Tibial nerve (tissue), 4 donors: ENCODE data around the gene CDKN1B. TPM values are rescaled to one million over a fixed set of nuclear protein-coding genes. Genes with fewer than 3 reads are reported as not detected.

Experiments
- DNase-seq, 2 donors: peaks; one replicate each; pipeline ENCODE4 v3.0.0-alpha.2; 2019; ENCODE audit warnings: low spot score in 2 of 2
- H3K27ac ChIP-seq, 4 donors: fragments of 200-600 bp; sonication (generic) in 3 of 4; one replicate each; pipeline ENCODE4 v1.5.1; 2017 to 2019; ENCODE audit warnings: mild to moderate bottlenecking in 1 of 4
- H3K27me3 ChIP-seq, 2 donors: fragments of 200-600 bp; sonication (generic) in 1 of 2; one replicate each; pipeline versions ENCODE4 v1.5.1 to v1.6.0; 2017 to 2019
- H3K36me3 ChIP-seq, 3 donors: fragments of 200-600 bp; sonication (generic); one replicate each; pipeline ENCODE4 v1.5.1; 2018 to 2019
- H3K4me1 ChIP-seq, 4 donors: fragments of 200-600 bp; sonication (generic) in 3 of 4; one replicate each; pipeline ENCODE4 v1.5.1; 2017 to 2019
- H3K4me3 ChIP-seq, 4 donors: fragments of 200-600 bp; sonication (generic) in 3 of 4; one replicate each; pipeline ENCODE4 v1.5.1; 2017 to 2019; ENCODE audit warnings: mild to moderate bottlenecking in 1 of 4, moderate library complexity in 1 of 4
- H3K9me3 ChIP-seq, 4 donors: fragments of 200-600 bp; sonication (generic) in 3 of 4; one replicate each; pipeline ENCODE4 v1.5.1; 2017 to 2019
- EP300 ChIP-seq, 2 donors: sonication (generic); formaldehyde crosslinking; IDR thresholded peaks; one replicate each; pipeline ENCODE4 v1.6.1; 2017; ENCODE audit warnings: antibody characterized with exemption in 2 of 2, mild to moderate bottlenecking in 1 of 2
- POLR2A ChIP-seq, 2 donors: fragments of 450-650 bp; IDR thresholded peaks; one replicate each; pipeline ENCODE4 v1.6.1; 2017; ENCODE audit warnings: antibody characterized with exemption in 2 of 2, mild to moderate bottlenecking in 2 of 2, moderate library complexity in 2 of 2
- WGBS, 2 donors: methylation state at CpG; one replicate each; pipeline ENCODE4 v1.1.5; 2018; 5-methylcytosine and 5-hydroxymethylcytosine counted together
- total RNA-seq, 4 donors: library from RNA; depleted of rRNA; stranded (reverse); fragments of >200 nt; gene quantifications; one replicate each; pipeline ENCODE4 v1.1.0, GENCODE V29; 2016
- TF ChIP-seq, protein P1 (sequence below), 5 experiments: fragments of 200-600 bp in 3 of 5; fragments of 450-650 bp in 2 of 5; sonication (generic) in 3 of 5; IDR thresholded peaks; one replicate each; pipeline ENCODE4 v1.5.1; 2016 to 2019; ENCODE audit warnings: antibody characterized with exemption in 5 of 5, mild to moderate bottlenecking in 3 of 5, moderate library complexity in 2 of 5

Gene CDKN1B
- total RNA-seq, 4 donors from 2014 or later: 77.4 to 142 (median 114) TPM

DNA sequence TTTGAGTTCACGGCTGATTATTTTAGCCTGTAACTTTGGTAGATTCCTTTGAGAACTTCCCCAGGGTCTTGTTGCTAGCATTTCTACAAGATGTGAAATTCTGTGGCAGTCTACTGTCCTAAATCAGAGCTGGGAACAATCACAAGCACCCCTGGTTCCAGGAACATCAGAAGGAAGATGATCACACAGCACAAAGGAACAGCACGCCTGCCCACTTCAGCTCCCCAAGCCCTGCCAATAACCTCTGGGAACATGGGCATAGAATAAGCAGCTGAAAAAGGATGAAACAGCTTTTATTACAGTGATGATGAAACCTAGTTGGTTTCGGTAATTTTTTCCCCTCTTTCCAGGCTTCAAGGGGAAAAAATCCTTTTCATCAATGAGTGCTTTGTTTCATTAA, 33.4 kb upstream of the CDKN1B start:
- no peaks in the 10 kb centered on the region for H3K36me3 ChIP-seq
- TF ChIP-seq, protein P1, sequence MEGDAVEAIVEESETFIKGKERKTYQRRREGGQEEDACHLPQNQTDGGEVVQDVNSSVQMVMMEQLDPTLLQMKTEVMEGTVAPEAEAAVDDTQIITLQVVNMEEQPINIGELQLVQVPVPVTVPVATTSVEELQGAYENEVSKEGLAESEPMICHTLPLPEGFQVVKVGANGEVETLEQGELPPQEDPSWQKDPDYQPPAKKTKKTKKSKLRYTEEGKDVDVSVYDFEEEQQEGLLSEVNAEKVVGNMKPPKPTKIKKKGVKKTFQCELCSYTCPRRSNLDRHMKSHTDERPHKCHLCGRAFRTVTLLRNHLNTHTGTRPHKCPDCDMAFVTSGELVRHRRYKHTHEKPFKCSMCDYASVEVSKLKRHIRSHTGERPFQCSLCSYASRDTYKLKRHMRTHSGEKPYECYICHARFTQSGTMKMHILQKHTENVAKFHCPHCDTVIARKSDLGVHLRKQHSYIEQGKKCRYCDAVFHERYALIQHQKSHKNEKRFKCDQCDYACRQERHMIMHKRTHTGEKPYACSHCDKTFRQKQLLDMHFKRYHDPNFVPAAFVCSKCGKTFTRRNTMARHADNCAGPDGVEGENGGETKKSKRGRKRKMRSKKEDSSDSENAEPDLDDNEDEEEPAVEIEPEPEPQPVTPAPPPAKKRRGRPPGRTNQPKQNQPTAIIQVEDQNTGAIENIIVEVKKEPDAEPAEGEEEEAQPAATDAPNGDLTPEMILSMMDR (IDR thresholded peaks at IDR 0.05): no peak
- no peak for TF ChIP-seq POLR2A (IDR thresholded peaks at IDR 0.05)
- TF ChIP-seq EP300 (IDR thresholded peaks at IDR 0.05): no peak
- 38 to 43% methylated on average over 3 of the region's 3 CpGs for WGBS, 2 donors

DNA sequence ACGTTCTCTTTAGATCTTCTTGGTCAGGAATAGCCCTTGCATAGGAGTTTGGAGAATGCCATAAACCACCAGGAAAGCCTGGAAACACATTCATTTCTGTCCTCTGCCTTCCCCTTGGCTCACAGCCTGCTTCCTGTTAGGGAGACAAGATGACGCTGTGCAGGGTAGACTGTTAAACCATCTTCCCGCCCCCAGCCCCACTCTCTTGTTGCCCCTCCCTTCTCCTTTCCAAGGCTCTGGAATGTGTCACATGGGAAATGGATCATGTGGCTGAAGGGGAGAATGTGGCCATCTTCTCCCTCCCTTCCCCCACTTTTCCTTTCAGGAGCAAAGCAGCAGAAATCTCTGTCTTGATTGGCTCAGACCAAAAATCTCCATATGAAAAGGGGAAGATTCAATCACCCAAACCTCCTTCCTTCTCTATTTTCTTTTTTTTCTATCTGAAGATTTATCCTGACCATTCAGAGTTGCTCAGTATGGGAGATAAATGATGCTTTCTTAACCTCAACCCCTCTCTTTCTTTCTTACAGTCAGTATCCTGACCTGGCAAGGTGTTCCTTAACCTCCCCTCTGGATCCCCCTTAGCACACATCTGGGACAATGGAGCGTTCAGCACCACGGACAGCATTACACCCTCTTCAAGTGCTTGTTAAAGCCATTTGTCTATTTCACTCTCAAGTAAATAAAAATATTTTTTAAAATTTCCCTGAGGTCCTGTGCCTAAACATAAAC, 32.6 kb upstream of the CDKN1B start:
- Histone ChIP-seq H3K9me3 (no peaks in the 10 kb centered on the region), H3K4me1 (peaks cover 0 to 14% (median 4%) of the 10 kb centered on the region in 4 donors), H3K36me3 (no peaks in the 10 kb centered on the region), H3K27ac (no peak overlapping the region), H3K4me3 (no peak overlapping the region), H3K27me3 (no peaks in the 10 kb centered on the region)
- TF ChIP-seq, protein P1 (IDR thresholded peaks at IDR 0.05): no peak
- no peak for TF ChIP-seq EP300 (IDR thresholded peaks at IDR 0.05)
- WGBS, 2 donors: 6 to 7% methylated on average over 5 of the region's 5 CpGs
- peak in 1 of 2 donors; percentile 51 for DNase-seq

More for the DNA sequence above, 33.4 kb upstream of the CDKN1B start:
- Histone ChIP-seq H3K9me3 (no peaks in the 10 kb centered on the region), H3K4me1 (peaks cover 0 to 14% (median 4%) of the 10 kb centered on the region in 4 donors), H3K27ac (no peak overlapping the region), H3K27me3 (no peaks in the 10 kb centered on the region), H3K4me3 (peak overlapping the region in 1 of 4 donors; percentile 9)
- no peak for DNase-seq

DNA sequence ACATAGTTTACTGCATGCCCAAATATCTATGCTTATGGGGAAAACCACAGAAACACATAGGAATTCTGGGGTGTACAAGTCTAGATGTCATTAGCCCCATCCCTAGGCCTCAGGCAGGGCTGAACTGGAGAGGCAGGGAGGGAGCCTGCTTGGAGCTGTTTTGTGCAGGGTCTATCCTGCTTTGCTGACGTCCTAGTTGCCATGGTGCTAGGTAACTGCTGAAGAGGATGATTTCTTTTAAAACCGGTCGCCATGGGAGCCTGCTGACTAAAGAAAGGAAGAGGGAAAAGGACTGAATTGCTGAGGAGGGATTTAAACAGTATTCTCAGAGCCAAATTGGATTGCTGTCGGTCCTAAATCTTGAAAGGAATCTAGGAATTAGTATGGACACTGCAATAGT, 31.9 kb upstream of the CDKN1B start:
- Histone ChIP-seq H3K27me3 (no peaks in the 10 kb centered on the region), H3K36me3 (no peaks in the 10 kb centered on the region), H3K4me1 (peaks cover 0 to 14% (median 4%) of the 10 kb centered on the region in 4 donors), H3K27ac (no peak overlapping the region), H3K9me3 (no peaks in the 10 kb centered on the region), H3K4me3 (no peak overlapping the region)
- no peak for TF ChIP-seq EP300 (IDR thresholded peaks at IDR 0.05)
- TF ChIP-seq POLR2A (IDR thresholded peaks at IDR 0.05): no peak
- TF ChIP-seq, protein P1 (IDR thresholded peaks at IDR 0.05): no peak
- WGBS, 2 donors: 39 to 55% methylated on average over 4 of the region's 4 CpGs
- no peak for DNase-seq

DNA sequence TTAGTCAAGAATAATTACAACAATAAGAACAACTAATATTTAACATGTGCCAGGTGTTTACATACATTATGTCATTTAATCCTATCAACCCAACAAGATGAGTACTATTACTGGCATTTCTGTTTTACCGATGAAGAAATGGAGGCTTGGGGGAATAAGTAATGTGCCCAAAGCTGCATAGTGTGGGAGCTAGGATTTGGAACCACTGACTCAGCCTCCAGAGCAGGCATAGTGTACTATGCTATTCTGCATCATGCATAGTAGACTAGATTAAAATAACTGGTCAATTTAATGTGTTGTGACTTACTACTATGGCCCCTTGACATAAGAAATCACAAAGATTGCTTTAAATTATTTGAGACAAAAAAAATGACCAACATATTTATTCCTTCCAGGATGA, 30.7 kb upstream of the CDKN1B start:
- Histone ChIP-seq H3K4me1 (peaks cover 0 to 14% (median 4%) of the 10 kb centered on the region in 4 donors), H3K27me3 (no peaks in the 10 kb centered on the region), H3K27ac (no peak overlapping the region), H3K4me3 (no peak overlapping the region), H3K36me3 (no peaks in the 10 kb centered on the region), H3K9me3 (no peaks in the 10 kb centered on the region)
- TF ChIP-seq, protein P1 (IDR thresholded peaks at IDR 0.05): no peak
- TF ChIP-seq EP300 (IDR thresholded peaks at IDR 0.05) (no peak), POLR2A (IDR thresholded peaks at IDR 0.05) (no peak)
- no peak for DNase-seq
- 90 to 93% methylated on average over 1 of the region's 1 CpG for WGBS, 2 donors

DNA sequence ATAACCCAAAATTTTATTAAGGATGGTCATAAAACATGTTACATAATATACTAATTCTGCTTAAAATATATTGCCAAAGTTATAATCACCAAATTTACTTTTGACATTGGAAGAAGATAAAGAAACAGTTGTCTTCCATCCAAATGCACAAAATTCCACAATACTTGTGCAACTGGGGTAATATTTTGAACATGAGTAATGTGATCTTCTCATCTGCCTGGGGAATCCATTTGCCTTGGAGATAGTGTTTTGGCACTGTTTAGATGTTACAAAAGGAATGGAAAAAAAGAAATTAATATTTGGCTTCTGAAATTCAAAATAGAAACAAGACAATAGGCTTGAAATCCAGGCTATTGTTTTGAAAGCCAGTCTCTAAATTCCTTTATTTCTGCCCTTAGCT, 30.2 kb upstream of the CDKN1B start:
- DNase-seq: no peak
- no peak overlapping the region for H3K27ac ChIP-seq
- H3K4me1 ChIP-seq: peaks cover 0 to 14% (median 4%) of the 10 kb centered on the region in 4 donors
- no peak overlapping the region for H3K4me3 ChIP-seq
- no peaks in the 10 kb centered on the region for H3K9me3 ChIP-seq
- no peaks in the 10 kb centered on the region for H3K36me3 ChIP-seq
- TF ChIP-seq POLR2A (IDR thresholded peaks at IDR 0.05) (no peak), EP300 (IDR thresholded peaks at IDR 0.05) (peak in 1 of 2 donors; percentile 28)
- TF ChIP-seq, protein P1 (IDR thresholded peaks at IDR 0.05): no peak
- H3K27me3 ChIP-seq: no peaks in the 10 kb centered on the region
